Astrocyte (in vitro differentiated cells and primary cell): ENCODE data around the gene TPD52L1.

ENCODE experiments used
- EZH2 ChIP-seq: IDR thresholded peaks from 2 replicates; pipeline ENCODE4 v1.6.1; 2012; ENCODE audit warnings: mild to moderate bottlenecking, low read length, inconsistent platforms; ENCODE audit not compliant: insufficient read depth
- TF ChIP-seq, protein P1 (sequence below): IDR thresholded peaks from 2 replicates; pipeline ENCODE4 v1.5.1; 2011; ENCODE audit warnings: low read depth, mild to moderate bottlenecking, inconsistent platforms, low read length, moderate library complexity; ENCODE audit not compliant: insufficient read depth

DNA sequence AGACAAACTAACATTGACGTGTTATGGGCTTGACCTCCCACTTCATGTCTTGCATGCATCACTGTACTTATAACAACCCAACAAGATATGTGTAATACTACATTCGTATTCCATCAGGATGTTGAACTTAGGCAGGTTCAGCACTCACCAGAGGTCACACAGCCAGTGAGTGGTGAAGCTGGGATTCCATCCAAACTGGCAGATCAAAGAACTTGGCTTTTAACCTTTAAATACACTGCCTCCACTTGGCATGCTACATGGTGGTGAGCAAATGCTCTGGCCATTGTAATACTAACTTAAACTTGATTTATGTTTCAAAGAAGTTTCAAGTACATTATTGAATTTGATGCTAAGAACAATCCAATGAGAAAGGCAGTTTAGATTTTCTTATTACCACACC lies 158.9 kb downstream of the TPD52L1 start:
- TF ChIP-seq, protein P1, sequence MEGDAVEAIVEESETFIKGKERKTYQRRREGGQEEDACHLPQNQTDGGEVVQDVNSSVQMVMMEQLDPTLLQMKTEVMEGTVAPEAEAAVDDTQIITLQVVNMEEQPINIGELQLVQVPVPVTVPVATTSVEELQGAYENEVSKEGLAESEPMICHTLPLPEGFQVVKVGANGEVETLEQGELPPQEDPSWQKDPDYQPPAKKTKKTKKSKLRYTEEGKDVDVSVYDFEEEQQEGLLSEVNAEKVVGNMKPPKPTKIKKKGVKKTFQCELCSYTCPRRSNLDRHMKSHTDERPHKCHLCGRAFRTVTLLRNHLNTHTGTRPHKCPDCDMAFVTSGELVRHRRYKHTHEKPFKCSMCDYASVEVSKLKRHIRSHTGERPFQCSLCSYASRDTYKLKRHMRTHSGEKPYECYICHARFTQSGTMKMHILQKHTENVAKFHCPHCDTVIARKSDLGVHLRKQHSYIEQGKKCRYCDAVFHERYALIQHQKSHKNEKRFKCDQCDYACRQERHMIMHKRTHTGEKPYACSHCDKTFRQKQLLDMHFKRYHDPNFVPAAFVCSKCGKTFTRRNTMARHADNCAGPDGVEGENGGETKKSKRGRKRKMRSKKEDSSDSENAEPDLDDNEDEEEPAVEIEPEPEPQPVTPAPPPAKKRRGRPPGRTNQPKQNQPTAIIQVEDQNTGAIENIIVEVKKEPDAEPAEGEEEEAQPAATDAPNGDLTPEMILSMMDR: no peak
- TF ChIP-seq EZH2: no peak
